ENCODE measurements around the gene CPAMD8.

Gene CPAMD8

GRCh38 chr19:16957151-16957701 is 69.4 kb downstream of the CPAMD8 start:
- DNase-seq, result no peak
- Histone ChIP-seq H3K4me1 (no peaks in the 10 kb centered on the region), H3K9me3 (no peaks in the 10 kb centered on the region), H3K36me3 (no peaks in the 10 kb centered on the region), H3K27me3 (no peaks in the 10 kb centered on the region), H3K4me3 (ENCODE audit: low read depth, low read length) (no peak overlapping the region)
- TF ChIP-seq, protein P1, sequence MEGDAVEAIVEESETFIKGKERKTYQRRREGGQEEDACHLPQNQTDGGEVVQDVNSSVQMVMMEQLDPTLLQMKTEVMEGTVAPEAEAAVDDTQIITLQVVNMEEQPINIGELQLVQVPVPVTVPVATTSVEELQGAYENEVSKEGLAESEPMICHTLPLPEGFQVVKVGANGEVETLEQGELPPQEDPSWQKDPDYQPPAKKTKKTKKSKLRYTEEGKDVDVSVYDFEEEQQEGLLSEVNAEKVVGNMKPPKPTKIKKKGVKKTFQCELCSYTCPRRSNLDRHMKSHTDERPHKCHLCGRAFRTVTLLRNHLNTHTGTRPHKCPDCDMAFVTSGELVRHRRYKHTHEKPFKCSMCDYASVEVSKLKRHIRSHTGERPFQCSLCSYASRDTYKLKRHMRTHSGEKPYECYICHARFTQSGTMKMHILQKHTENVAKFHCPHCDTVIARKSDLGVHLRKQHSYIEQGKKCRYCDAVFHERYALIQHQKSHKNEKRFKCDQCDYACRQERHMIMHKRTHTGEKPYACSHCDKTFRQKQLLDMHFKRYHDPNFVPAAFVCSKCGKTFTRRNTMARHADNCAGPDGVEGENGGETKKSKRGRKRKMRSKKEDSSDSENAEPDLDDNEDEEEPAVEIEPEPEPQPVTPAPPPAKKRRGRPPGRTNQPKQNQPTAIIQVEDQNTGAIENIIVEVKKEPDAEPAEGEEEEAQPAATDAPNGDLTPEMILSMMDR (IDR thresholded peaks at IDR 0.05; ENCODE audit: low read depth, low read length), result no peak

DNA sequence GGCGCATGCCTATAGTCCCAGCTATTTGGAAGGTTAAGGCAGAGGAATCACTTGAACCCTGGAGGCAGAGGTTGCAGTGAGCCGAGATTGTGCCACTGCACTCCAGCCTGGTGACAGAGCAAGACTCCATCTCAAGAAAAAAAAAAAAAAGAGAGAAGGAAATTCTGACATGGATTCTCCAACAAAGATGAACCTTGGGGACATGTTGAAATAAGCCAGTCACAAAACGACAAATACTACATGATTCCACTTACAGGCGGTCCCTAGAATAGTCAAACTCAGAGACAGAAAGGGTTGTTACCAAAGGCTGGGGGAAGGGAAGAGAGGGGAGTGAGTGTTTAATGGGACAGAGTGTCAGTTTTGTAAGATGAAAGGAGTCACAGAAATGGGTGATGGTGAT is 71.4 kb downstream of the CPAMD8 start:
- no peak for DNase-seq
- TF ChIP-seq, protein P1 (IDR thresholded peaks at IDR 0.05; ENCODE audit: low read depth, low read length), result no peak

DNA sequence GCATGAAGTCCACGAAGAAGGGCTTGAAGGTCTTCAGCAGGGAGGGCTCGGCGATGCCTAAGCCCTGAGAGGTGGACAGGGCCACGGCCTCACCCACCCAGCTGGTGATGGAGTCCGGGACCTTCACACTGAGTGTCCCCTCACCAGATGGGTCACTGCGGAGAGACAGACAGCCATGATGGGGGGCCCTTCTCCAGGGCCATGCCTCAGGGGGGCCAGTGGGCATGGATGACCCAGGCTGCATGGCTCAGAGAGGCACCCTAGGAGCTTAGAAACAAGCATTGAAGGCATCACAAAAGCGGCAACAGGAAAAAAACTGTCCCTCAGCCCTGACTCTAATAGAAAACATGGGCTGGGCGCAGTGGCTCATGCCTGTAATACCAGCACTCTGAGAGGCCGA is 74.6 kb downstream of the CPAMD8 start:
- no peaks in the 10 kb centered on the region for H3K4me1 ChIP-seq
- H3K9me3 ChIP-seq, result no peaks in the 10 kb centered on the region; the same call in 1 of the 2 replicates
- no peak for DNase-seq
- no peaks in the 10 kb centered on the region for H3K36me3 ChIP-seq
- TF ChIP-seq, protein P1 (IDR thresholded peaks at IDR 0.05; ENCODE audit: low read depth, low read length), result no peak
- no peaks in the 10 kb centered on the region for H3K27me3 ChIP-seq
- H3K4me3 ChIP-seq (ENCODE audit: low read depth, low read length), result no peak overlapping the region

More for the DNA sequence above, 71.4 kb downstream of the CPAMD8 start:
- Histone ChIP-seq H3K4me1 (no peaks in the 10 kb centered on the region), H3K9me3 (no peaks in the 10 kb centered on the region), H3K27me3 (no peaks in the 10 kb centered on the region), H3K36me3 (no peaks in the 10 kb centered on the region), H3K4me3 (ENCODE audit: low read depth, low read length) (no peak overlapping the region)

- Histone ChIP-seq H3K4me1 (no peaks in the 10 kb centered on the region), H3K4me3 (ENCODE audit: low read depth, low read length) (no peak overlapping the region), H3K27me3 (no peaks in the 10 kb centered on the region), H3K9me3 (no peaks in the 10 kb centered on the region; the same call in 1 of the 2 replicates), H3K36me3 (no peaks in the 10 kb centered on the region)
- no peak for DNase-seq
- TF ChIP-seq, protein P1 (IDR thresholded peaks at IDR 0.05; ENCODE audit: low read depth, low read length), result no peak
Observed at GRCh38 chr19:16951529-16951928, 75.1 kb downstream of the CPAMD8 start.

GRCh38 chr19:16949496-16950023 is 77.0 kb downstream of the CPAMD8 start:
- no peaks in the 10 kb centered on the region for H3K27me3 ChIP-seq
- no peak overlapping the region for H3K4me3 ChIP-seq (ENCODE audit: low read depth, low read length)
- TF ChIP-seq, protein P1 (IDR thresholded peaks at IDR 0.05; ENCODE audit: low read depth, low read length), result no peak
- no peaks in the 10 kb centered on the region for H3K4me1 ChIP-seq
- no peak for DNase-seq
- H3K36me3 ChIP-seq, result no peaks in the 10 kb centered on the region
- H3K9me3 ChIP-seq, result no peaks in the 10 kb centered on the region; the same call in 1 of the 2 replicates
